ENCODE measurements around the gene CFAP54.

GRCh38 chr12:96669786-96670185, 180.4 kb downstream of the CFAP54 start:
- TF ChIP-seq EP300 (IDR thresholded peaks at IDR 0.05) (no peak), CTCF (IDR thresholded peaks at IDR 0.05) (no peak)
